CMK (cell line): ENCODE measurements around the gene ALDH1A3.

Experiments
- DNase-seq: peaks from one replicate; pipeline ENCODE4 v3.0.0-alpha.2; 2010; ENCODE audit warnings: low read depth

The ALDH1A3 gene

GRCh38 chr15:100902436-100903167, 23.0 kb downstream of the ALDH1A3 start:
- no peak for DNase-seq

DNA sequence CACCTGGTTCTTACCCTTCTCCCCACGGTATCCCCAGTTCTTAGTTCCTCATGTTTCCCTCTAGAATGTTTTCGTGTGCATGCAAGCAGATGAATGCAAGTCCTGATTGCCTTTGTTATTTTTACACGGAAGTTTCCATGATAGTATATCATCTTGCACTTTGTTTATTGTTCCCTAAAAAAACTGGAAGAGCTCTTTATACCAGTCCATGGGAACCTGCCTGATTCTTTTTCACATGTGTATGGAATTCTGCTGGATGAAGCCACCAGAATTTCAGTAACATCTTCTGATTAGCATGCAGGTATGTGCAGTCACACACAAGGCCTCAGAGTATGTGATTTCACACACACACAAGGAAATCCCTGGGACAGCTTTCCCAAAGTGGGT, 23.5 kb downstream of the ALDH1A3 start:
- no peak for DNase-seq

GRCh38 chr15:100905850-100906249, 26.2 kb downstream of the ALDH1A3 start:
- no peak for DNase-seq

DNA sequence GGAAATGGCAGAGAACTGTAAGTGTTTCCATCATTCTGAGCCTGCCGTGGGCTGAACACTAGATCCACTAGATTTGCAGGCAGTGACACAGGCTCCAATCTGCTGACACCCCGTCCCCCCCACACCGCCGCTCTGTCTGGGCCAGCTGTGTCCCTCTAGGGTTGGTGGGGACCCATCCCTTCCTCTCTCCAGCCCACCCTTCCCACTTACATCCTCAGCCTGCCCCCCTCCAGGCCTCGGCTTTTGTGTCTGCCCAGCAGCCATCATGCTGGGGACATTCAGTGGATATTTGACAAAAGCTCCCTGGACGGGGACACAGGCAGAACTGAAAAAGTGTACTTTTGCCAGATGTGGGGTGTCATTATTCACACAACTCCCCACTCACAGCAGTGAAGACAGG, 28.8 kb downstream of the ALDH1A3 start:
- DNase-seq, result no peak

- DNase-seq, result no peak
Measured at GRCh38 chr15:100909565-100909964, 29.9 kb downstream of the ALDH1A3 start.

DNA sequence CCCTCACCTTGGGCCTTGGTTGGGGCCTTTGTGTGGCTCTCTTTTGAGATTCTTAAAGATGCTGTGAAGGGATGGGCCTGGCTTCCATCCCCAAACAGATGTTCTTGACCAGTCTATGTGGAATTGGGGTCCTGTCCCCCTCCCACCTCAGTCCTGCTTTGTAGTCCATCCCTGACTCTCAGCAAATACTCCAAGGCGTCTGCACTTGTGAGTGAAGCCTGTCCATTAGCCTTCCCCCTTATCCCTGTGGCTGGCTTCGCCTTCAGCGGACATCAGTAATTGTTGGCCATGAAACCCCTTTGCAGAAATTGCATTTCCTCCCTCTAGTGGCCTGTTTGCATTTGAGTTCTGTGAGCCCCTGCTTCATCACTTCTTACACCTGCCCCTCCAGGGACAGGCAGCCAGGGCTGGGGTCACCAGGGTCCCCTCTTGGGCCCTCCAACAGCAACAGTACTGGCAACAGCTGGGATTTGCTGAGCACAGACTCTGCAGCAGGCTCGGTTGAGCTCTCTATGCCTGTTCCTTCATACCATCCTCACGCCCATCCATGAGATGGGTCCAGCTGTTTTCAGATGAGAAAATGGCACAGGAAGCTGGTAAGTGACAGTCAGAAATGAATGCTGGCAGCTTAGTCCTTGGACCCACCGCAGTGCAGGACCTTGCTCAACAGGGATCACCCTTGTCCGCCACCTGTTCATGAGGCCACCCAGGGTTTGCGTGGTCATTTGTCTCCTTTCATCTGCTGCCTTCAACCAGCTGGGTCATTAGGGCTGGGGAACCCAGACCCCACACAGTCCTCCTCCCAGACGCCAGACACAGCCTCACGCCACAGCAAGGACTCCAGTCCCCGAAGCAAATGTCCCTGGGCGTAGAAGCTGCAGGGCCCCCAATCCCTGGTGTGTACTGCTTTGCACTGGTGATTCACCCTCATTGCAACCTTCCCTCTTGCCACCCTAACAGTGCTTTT, 30.6 kb downstream of the ALDH1A3 start:
- DNase-seq, result no peak

GRCh38 chr15:100911086-100911485, 31.5 kb downstream of the ALDH1A3 start:
- DNase-seq, result no peak

- DNase-seq, result no peak
Measured at GRCh38 chr15:100913961-100914360, 34.3 kb downstream of the ALDH1A3 start.

GRCh38 chr15:100914876-100915275, 35.2 kb downstream of the ALDH1A3 start:
- no peak for DNase-seq

DNA sequence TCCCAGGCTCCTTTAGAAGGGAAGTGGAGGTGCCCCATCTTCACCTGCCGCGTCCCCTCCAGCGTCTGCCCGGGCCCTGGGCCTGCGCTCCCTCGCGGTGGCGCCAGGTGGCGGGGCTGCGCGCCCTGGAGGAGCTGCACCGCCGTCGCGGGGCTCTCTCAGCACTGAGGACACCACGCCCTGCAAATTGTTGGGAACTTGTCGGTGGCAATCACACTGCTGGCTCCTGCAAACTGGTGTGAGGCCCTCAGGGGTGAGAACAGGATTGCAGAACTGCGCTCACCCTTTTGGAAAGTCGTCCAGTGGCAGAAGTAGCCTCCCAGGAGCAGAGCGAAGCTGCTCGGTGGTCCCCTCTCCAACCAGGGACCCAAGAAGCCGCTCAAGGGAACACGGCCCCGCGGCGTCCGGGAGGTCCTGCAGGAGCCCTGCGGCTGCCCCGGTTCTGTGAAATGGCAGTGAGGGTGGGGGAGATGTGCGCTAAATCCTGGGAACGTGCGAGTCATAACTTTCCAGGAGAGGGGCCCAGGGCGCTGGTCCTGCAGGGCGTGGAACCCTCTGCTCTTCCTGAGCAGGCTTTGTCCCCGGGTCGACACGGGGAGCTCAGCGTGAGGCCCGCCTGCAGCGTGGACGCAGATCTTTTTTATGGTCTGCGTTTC, 38.5 kb downstream of the ALDH1A3 start:
- no peak for DNase-seq

- no peak for DNase-seq
Measured at GRCh38 chr15:100918690-100919480, 39.3 kb downstream of the ALDH1A3 start, which contains the start of gene LRRK1. LRRK1 (plus strand) TSS chr15:100919357; CDS start chr15:100924633, 5,276 bp downstream.

DNA sequence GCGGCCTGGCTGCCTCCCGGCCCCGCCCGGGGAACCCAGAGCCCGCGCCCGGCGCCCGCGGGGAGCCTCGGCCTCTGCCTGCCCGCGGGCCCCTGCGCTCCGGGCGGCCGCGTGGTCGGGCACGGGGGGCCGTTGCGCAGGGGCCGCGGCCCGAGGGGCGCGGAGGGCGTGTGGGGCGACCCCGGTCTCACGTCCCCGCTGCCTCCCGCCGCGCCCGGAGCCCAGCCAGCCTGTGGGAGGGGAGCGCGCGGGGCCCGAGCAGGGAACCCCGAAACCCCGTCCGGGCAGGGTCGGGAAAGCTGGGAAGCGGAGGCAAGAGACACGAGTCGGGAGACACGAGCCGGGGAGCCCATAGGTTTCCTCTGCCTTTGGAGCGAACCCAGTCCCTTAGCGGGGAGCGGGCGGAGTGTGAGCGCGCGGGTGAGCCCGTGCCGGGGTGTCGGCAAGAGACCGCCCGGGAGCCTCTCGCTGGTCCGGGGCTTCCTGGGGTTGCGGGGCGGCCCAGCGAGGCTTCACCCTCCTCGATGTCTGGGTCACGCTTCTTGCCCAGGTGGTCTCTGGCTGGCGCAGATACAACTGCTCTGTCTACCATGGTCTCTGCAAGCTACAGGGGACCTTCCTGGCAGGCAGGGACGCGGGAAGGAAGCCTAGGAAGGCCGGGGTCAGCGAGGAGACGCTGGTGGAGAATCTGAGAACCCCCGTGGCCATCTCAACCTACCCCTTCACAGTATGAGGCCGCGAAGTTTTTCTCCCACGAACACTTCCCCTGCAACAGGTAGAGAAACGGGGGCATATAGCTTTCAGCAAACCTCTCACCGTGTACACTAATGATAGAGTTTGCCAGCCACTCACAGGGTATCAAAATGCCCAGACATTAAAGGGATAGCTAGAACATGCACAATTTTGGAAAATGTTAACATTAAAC, 40.1 kb downstream of the ALDH1A3 start:
- no peak for DNase-seq

GRCh38 chr15:100920516-100921135, 41.0 kb downstream of the ALDH1A3 start:
- DNase-seq, result no peak

- DNase-seq, result no peak
Measured at GRCh38 chr15:100922192-100923040, 42.8 kb downstream of the ALDH1A3 start.

DNA sequence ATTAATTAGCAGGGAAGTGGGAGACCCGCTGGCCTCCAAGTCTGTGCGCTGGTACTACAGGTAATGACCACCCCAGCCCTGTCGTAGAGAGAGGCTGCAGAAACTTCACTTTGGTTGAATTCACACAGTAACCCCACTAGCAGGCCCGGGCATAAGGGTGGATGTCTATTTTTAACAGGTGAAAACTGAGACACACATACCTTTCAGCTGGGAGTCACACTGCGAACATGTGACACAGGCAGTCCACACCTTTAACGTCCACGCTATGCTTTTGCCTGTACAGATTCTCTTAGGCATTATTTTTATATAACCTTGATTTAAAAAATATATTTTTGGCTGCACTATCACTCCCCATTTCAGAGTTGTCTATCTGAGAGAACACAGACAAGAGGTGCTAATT, 43.4 kb downstream of the ALDH1A3 start:
- no peak for DNase-seq

DNA sequence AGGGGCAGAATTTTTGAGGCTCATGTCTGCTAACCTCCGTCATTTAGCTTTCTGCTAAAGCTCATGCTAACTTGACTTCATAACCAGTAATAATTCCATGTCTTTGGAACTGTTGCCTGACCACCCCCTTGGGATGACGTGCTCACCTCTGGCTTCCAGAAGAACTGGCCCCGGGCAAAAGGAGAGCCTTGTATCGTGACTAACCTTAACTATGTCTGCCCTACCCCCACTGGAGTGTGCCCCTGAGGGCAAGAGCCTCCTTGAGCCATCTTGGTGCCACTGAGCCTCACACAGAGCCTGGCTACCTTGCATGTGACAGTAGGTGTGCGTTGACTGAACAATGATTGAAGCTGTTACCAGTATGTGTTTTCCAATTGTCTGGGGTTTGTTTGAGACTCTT, 44.3 kb downstream of the ALDH1A3 start:
- no peak for DNase-seq

DNA sequence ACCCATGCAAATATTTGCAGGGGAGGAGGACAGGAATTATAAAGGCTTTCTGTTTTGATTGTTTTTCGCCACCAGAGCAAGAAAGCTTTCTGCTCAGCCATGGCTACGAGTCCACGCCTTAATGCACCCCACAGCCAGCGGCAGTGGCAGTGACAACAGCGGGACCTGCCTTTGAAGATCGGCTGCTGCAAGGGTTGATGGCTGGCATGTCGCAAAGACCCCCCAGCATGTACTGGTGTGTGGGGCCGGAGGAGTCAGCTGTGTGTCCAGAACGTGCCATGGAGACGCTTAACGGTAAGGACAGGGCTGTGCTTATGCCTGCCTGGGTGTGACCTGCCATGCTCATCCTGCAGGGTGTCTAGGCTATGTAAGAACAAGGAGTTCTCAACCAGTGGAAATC, 44.8 kb downstream of the ALDH1A3 start:
- no peak for DNase-seq

- DNase-seq, result no peak
Measured at GRCh38 chr15:100925480-100925879, 45.8 kb downstream of the ALDH1A3 start.

- DNase-seq, result no peak
Measured at GRCh38 chr15:100926258-100926657, 46.6 kb downstream of the ALDH1A3 start.
